Measurements from ENCODE around the gene SELENOF. TPM values are rescaled to one million over a fixed set of nuclear protein-coding genes. Genes with fewer than 3 reads are reported as not detected.

Gene SELENOF
- total and polyA plus RNA-seq, 2 of the 4 experiments (the other 2 are of a cell fraction), result 60.0 to 153 TPM

DNA sequence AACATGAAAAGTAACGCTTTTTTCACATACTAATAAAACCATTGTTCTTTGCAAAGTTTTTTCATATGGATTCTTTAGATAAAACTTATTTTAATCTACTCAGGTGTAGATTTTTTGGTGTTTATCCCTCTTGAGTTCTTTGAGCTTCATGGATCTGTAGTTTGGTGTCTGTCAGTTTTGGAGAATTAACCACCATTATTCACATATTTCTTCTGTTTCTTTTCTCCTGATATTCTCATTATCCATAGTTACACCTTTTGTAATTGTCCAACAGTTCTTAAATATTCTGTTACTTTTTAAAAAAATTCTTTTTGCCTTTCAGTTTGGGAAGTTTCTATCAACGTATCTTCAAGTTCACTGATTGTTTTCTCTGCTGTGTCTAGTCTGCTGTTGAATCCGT is 19.1 kb upstream of the SELENOF start:
- WGBS, 2 experiments (ENCODE audit: extremely low coverage in 2 of 2, insufficient read length in 1 of 2), result no CpG with 5 or more reads among the region's 3 CpGs

More for the DNA sequence above, 19.1 kb upstream of the SELENOF start:
- Histone ChIP-seq H3K4me2 (ENCODE audit: low read depth, low read length) (no peak overlapping the region), H2AK9ac (replicated peaks; ENCODE audit: low read depth, low read length, poor library complexity) (no peak overlapping the region), H4K91ac (ENCODE audit: insufficient read depth, low read depth, low read length) (no peak overlapping the region), H3K27me3 (ENCODE audit: control insufficient read depth, insufficient read depth, low read length) (no peaks in the 10 kb centered on the region), H3K56ac (ENCODE audit: extremely low read depth, insufficient read depth, low read length) (no peak overlapping the region), H2BK120ac (ENCODE audit: low read depth, low read length) (no peak overlapping the region), H2AFZ (replicated peaks; ENCODE audit: low read length, poor library complexity) (no peak overlapping the region), H4K8ac (ENCODE audit: low read depth in 2 of 2, low read length in 2 of 2) (no peak overlapping the region), H3K4ac (ENCODE audit: low read depth, low read length) (no peak overlapping the region), H3K79me1 (ENCODE audit: low read depth in 1 of 2, low read length in 2 of 2) (peaks cover 11 to 15% of the 10 kb centered on the region in 2 experiments), H2BK5ac (ENCODE audit: low read depth, low read length, poor library complexity, severe bottlenecking) (no peak overlapping the region), H3K9ac (ENCODE audit: low read depth, low read length) (no peak overlapping the region), H3K4me3 (ENCODE audit: insufficient read depth, low read depth, low read length) (no peak overlapping the region), H2AK5ac (ENCODE audit: low read depth, low read length) (no peak overlapping the region), H3K27ac (ENCODE audit: insufficient read depth, low read length) (no peak overlapping the region), H3K23ac (ENCODE audit: low read depth, low read length) (no peak overlapping the region), H2BK15ac (ENCODE audit: low read depth, low read length) (no peak overlapping the region), H3K4me1 (ENCODE audit: control insufficient read depth, insufficient read depth, low read length) (no peaks in the 10 kb centered on the region), H3K9me3 (ENCODE audit: control insufficient read depth, insufficient read depth, low read length) (no peaks in the 10 kb centered on the region), H4K5ac (ENCODE audit: low read depth, low read length) (no peak overlapping the region), H3K9me1 (ENCODE audit: insufficient read depth, low read length) (0 out of 2 replicates have a peak, but pooled peaks cover 2% of the 10 kb centered on the region), H4K20me1 (ENCODE audit: insufficient read depth, low read length) (no peaks in the 10 kb centered on the region; the same call in 1 of the 2 replicates), H3K36me3 (ENCODE audit: control insufficient read depth, insufficient read depth, low read length) (no peaks in the 10 kb centered on the region), H3K14ac (replicated peaks; ENCODE audit: low read depth, low read length) (no peak overlapping the region), H3K18ac (ENCODE audit: low read depth, low read length) (no peak overlapping the region), H2BK20ac (ENCODE audit: low read depth, low read length) (no peak overlapping the region)
- in situ Hi-C loops (cut with MboI; ENCODE audit: low sequenced_read_pairs), result no loop called here
- POLR2A ChIA-PET (ENCODE audit: unreplicated experiment), result no interaction called here
- ATAC-seq (ENCODE audit: low read depth) (no peak), DNase-seq (no peak)
- BruUV-seq (replicated peaks), result no TSS peak
- dilution Hi-C loops (cut with HindIII; ENCODE audit: low sequenced_read_pairs, unreplicated experiment), result no loop called here
- intact Hi-C loops (cut with micrococcal nuclease), result no loop called here
- TF ChIP-seq MAFK (IDR thresholded peaks at IDR 0.05; ENCODE audit: low read depth, low read length), result no peak
- TF ChIP-seq MXI1 (IDR thresholded peaks at IDR 0.05; ENCODE audit: borderline replicate concordance, low read depth, low read length), result no peak
- TF ChIP-seq CEBPB (IDR thresholded peaks at IDR 0.05; ENCODE audit: low read depth, low read length), result no peak
- CTCF ChIA-PET, result interaction anchor here (2.1 kb wide), 1 partner anchor 18 kb away, joined by 5 read pairs; no protein-coding TSS in a partner anchor

Measured in IMR-90 (cell line).